ENCODE results near the gene PIAS1.

DNA sequence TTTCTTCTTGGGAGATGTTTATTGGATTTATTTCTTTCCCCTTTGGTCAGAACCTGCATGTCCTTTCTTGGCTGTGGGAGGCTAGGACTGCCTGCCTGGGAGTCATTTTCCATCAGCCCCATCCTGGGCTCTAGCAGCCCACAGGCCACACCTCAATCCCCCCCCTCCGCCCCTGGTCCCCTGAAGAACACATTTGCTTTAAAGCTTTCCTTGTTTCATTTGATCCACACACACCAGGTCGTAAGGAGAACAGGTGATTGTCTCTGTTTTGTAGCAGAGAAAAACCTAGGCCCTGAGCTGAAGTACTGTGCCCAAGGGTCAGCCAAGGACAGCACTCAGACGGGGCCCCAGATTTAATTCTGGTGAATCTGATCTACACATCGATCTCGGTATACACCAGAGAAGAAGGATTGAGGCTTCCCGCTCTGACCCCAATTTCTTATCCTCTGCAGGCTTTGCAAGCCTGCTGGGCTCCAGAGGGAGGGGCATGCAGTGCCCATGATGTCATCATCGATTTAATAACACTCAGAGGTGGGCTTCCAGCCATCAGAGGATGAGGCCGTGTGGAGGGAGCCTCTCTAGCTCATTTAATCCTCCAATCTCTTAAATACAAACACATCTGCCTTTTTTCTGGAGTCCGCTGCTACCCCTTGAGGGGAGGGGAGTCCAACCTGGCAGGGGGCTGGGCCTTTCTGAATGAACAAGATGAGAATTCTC lies 177.1 kb downstream of the PIAS1 start:
- no peak for TF ChIP-seq CTCF (IDR thresholded peaks at IDR 0.05; ENCODE audit: low read length)
- TF ChIP-seq EZH2 (optimal IDR thresholded peaks at IDR 0.05; ENCODE audit: low read depth, low read length): no peak
